ENCODE measurements around the gene TTC23L. TPM values are rescaled to one million over a fixed set of nuclear protein-coding genes. Genes with fewer than 3 reads are reported as not detected.

The TTC23L gene
- total and polyA plus RNA-seq, 2 experiments from 2014 or later = 0.07 TPM; not detected in 1

GRCh38 chr5:34817558-34818351 is 21.2 kb upstream of the TTC23L start:
- no peaks in the 10 kb centered on the region for H3K9me2 ChIP-seq (replicated peaks; ENCODE audit: insufficient read depth)
- H3K4me3 ChIP-seq = no peak overlapping the region
- no peak overlapping the region for H2AFZ ChIP-seq
- no peaks in the 10 kb centered on the region for H4K20me1 ChIP-seq (ENCODE audit: insufficient read depth, poor library complexity, severe bottlenecking)
- 87% methylated on average over 3 of the region's 3 CpGs for WGBS (ENCODE audit: low lambda C conversion rate, missing lambda C conversion rate)
- no peak overlapping the region for H3K27ac ChIP-seq
- H3K79me2 ChIP-seq = no peaks in the 10 kb centered on the region
- H3K36me3 ChIP-seq (replicated peaks; ENCODE audit: insufficient read depth, low read depth) = no peaks in the 10 kb centered on the region
- no peak for DNase-seq (ENCODE audit: low spot score)
- TF ChIP-seq EZH2phosphoT487 (IDR thresholded peaks at IDR 0.05; ENCODE audit: low read depth, severe bottlenecking, unreplicated experiment) (no peak), CTCF (IDR thresholded peaks at IDR 0.05; ENCODE audit: poor library complexity) (no peak)
- H3K9me3 ChIP-seq (ENCODE audit: low read depth) = no peaks in the 10 kb centered on the region
- no peaks in the 10 kb centered on the region for H3K4me1 ChIP-seq (ENCODE audit: insufficient read depth)
- H3K4me2 ChIP-seq = no peak overlapping the region
- no peaks in the 10 kb centered on the region for H3K27me3 ChIP-seq

GRCh38 chr5:34818717-34819116 is 20.2 kb upstream of the TTC23L start:
- H3K27ac ChIP-seq = no peak overlapping the region
- H3K4me3 ChIP-seq = no peak overlapping the region
- H4K20me1 ChIP-seq (ENCODE audit: insufficient read depth, poor library complexity, severe bottlenecking) = no peaks in the 10 kb centered on the region
- H3K9me3 ChIP-seq (ENCODE audit: low read depth) = no peaks in the 10 kb centered on the region
- H2AFZ ChIP-seq = no peak overlapping the region
- H3K4me2 ChIP-seq = no peak overlapping the region
- no peaks in the 10 kb centered on the region for H3K79me2 ChIP-seq
- TF ChIP-seq EZH2phosphoT487 (IDR thresholded peaks at IDR 0.05; ENCODE audit: low read depth, severe bottlenecking, unreplicated experiment) (no peak), EZH2 (IDR thresholded peaks at IDR 0.05; ENCODE audit: borderline replicate concordance) (no peak), CTCF (IDR thresholded peaks at IDR 0.05; ENCODE audit: poor library complexity) (no peak)
- DNase-seq (ENCODE audit: low spot score) = no peak
- no peaks in the 10 kb centered on the region for H3K36me3 ChIP-seq (replicated peaks; ENCODE audit: insufficient read depth, low read depth)
- H3K9me2 ChIP-seq (replicated peaks; ENCODE audit: insufficient read depth) = no peaks in the 10 kb centered on the region
- WGBS (ENCODE audit: low lambda C conversion rate, missing lambda C conversion rate) = 93% methylated on average over 3 of the region's 3 CpGs
- no peaks in the 10 kb centered on the region for H3K4me1 ChIP-seq (ENCODE audit: insufficient read depth)
- no peaks in the 10 kb centered on the region for H3K27me3 ChIP-seq

DNA sequence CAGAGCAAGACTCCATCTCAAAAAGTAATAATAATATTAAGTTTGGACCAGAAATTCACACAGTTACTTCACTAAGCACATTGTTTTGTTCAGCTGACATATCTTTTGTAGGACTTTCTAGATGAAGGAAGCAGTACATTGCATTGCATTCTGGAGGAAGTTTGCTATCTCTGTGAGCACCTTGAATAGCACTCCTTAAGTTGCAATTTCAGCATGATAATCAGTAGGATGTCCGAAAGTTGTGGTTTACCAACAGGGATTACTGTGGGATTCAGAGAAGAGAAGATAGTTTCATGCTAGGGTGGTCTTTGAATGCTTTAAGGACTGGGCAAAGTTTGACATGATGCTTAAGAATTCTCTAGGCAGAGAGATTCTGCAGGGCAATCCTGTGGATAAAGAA is 18.4 kb upstream of the TTC23L start:
- Histone ChIP-seq H3K9me2 (replicated peaks; ENCODE audit: insufficient read depth) (no peaks in the 10 kb centered on the region), H3K4me3 (no peak overlapping the region), H3K9me3 (ENCODE audit: low read depth) (no peaks in the 10 kb centered on the region), H3K27me3 (no peaks in the 10 kb centered on the region), H4K20me1 (ENCODE audit: insufficient read depth, poor library complexity, severe bottlenecking) (no peaks in the 10 kb centered on the region), H3K27ac (no peak overlapping the region), H2AFZ (no peak overlapping the region), H3K79me2 (no peaks in the 10 kb centered on the region), H3K4me2 (no peak overlapping the region), H3K4me1 (ENCODE audit: insufficient read depth) (no peaks in the 10 kb centered on the region), H3K36me3 (replicated peaks; ENCODE audit: insufficient read depth, low read depth) (no peaks in the 10 kb centered on the region)
- TF ChIP-seq EZH2phosphoT487 (IDR thresholded peaks at IDR 0.05; ENCODE audit: low read depth, severe bottlenecking, unreplicated experiment) (no peak), CTCF (IDR thresholded peaks at IDR 0.05; ENCODE audit: poor library complexity) (no peak), EZH2 (IDR thresholded peaks at IDR 0.05; ENCODE audit: borderline replicate concordance) (no peak)
- DNase-seq (ENCODE audit: low spot score) = no peak
- WGBS (ENCODE audit: low lambda C conversion rate, missing lambda C conversion rate) = 90% methylated on average over 1 of the region's 1 CpG
